ENCODE data around the gene ERG.

GRCh38 chr21:38476385-38476784 is 21.9 kb downstream of the ERG start:
- TF ChIP-seq CTCF (conservative IDR thresholded peaks at IDR 0.05 in 1 of 2, IDR thresholded peaks at IDR 0.05 in 1 of 2; ENCODE audit: low read depth in 1 of 2, low read length in 2 of 2) = no peak
- TF ChIP-seq EZH2 (IDR thresholded peaks at IDR 0.05; ENCODE audit: low read length, missing control alignments) = no peak

All from fibroblast of lung (primary cell).